Esophagus squamous epithelium (tissue), 5 donors: ENCODE results near the gene ARL6. TPM values are rescaled to one million over a fixed set of nuclear protein-coding genes. Genes with fewer than 3 reads are reported as not detected.

Experiments
- DNase-seq: peaks from one replicate; lab custom pipeline; 2025; lab: John Stamatoyannopoulos, UW
- H3K27ac ChIP-seq, 4 donors: fragments of 200-600 bp; sonication (generic); one replicate each; pipeline ENCODE4 v1.5.1; 2016 to 2019; ENCODE audit warnings: mild to moderate bottlenecking in 1 of 4
- H3K27me3 ChIP-seq, 4 donors: fragments of 200-600 bp; sonication (generic); 1 replicate in 3 of 4; 2 replicates in 1 of 4; pipeline versions ENCODE4 v1.5.1 to v1.6.0; 2017 to 2021; ENCODE audit warnings: antibody characterized with exemption in 1 of 4
- H3K36me3 ChIP-seq, 3 donors: fragments of 200-600 bp; sonication (generic); one replicate each; pipeline ENCODE4 v1.5.1; 2016 to 2019
- H3K4me1 ChIP-seq, 3 donors: fragments of 200-600 bp; sonication (generic); one replicate each; pipeline ENCODE4 v1.5.1; 2017 to 2019
- H3K4me3 ChIP-seq, 4 donors: fragments of 200-600 bp; sonication (generic); 1 replicate in 3 of 4; 2 replicates in 1 of 4; pipeline ENCODE4 v1.5.1; 2016 to 2019; ENCODE audit warnings: mild to moderate bottlenecking in 2 of 4, moderate library complexity in 1 of 4
- H3K9me3 ChIP-seq, 3 donors: fragments of 200-600 bp; sonication (generic); one replicate each; pipeline ENCODE4 v1.5.1; 2016 to 2019
- POLR2A ChIP-seq, 4 donors: fragments of 450-650 bp; IDR thresholded peaks; one replicate each; pipeline ENCODE4 v1.6.1; 2017; ENCODE audit warnings: antibody characterized with exemption in 4 of 4, mild to moderate bottlenecking in 4 of 4, moderate library complexity in 3 of 4
- WGBS, 2 donors: methylation state at CpG; one replicate each; pipeline ENCODE4 v1.1.5; 2018; 5-methylcytosine and 5-hydroxymethylcytosine counted together
- intact Hi-C: fragments of 100-400 bp; cut with DNase I; formaldehyde crosslinking; loops from one replicate; pipeline ENCODE4 v1.15.0; 2022
- total RNA-seq, 4 donors: library from RNA; depleted of rRNA; stranded (reverse); fragments of >200 nt; gene quantifications; one replicate each; pipeline ENCODE4 v1.1.0, GENCODE V29; 2016
- TF ChIP-seq, protein P1 (sequence below), 6 experiments: fragments of 450-650 bp in 4 of 6; fragments of 200-600 bp in 2 of 6; sonication (generic) in 2 of 6; IDR thresholded peaks; one replicate each; pipeline ENCODE4 v1.5.1; 2016 to 2019; ENCODE audit warnings: antibody characterized with exemption in 6 of 6, mild to moderate bottlenecking in 4 of 6, moderate library complexity in 4 of 6
- donor health status: DM: yes; HTN: yes; CAD: no.

ARL6 gene
- total RNA-seq, 4 donors from 2014 or later, result 3.6 to 5.9 (median 4.1) TPM

DNA sequence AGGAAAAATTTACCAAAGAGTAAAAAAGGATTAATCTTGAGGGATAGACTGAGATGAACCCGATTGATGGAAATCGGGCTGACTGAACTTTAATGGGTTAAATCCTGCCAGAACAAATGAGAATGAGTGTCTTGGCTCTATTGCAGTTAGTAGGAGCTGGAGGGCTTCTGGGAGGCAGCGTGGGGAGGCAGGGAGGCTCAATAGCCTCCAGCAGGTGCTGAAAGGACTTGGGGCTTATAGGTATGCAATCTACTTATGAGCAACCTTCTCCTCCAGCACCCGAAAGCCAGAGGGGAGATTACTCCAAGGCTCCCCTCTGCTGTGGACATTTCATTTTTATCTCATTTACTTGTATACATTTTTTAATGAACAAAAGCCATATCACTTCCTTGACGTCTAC, 56.2 kb downstream of the ARL6 start:
- TF ChIP-seq, protein P1, sequence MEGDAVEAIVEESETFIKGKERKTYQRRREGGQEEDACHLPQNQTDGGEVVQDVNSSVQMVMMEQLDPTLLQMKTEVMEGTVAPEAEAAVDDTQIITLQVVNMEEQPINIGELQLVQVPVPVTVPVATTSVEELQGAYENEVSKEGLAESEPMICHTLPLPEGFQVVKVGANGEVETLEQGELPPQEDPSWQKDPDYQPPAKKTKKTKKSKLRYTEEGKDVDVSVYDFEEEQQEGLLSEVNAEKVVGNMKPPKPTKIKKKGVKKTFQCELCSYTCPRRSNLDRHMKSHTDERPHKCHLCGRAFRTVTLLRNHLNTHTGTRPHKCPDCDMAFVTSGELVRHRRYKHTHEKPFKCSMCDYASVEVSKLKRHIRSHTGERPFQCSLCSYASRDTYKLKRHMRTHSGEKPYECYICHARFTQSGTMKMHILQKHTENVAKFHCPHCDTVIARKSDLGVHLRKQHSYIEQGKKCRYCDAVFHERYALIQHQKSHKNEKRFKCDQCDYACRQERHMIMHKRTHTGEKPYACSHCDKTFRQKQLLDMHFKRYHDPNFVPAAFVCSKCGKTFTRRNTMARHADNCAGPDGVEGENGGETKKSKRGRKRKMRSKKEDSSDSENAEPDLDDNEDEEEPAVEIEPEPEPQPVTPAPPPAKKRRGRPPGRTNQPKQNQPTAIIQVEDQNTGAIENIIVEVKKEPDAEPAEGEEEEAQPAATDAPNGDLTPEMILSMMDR (IDR thresholded peaks at IDR 0.05), result no peak
- TF ChIP-seq POLR2A (IDR thresholded peaks at IDR 0.05), result no peak
- H3K36me3 ChIP-seq, result no peaks in the 10 kb centered on the region
- peak overlapping the region; percentile 66 to 95 (median 92) for H3K4me3 ChIP-seq
- no peaks in the 10 kb centered on the region for H3K27me3 ChIP-seq
- peak overlapping the region in 3 of 4 donors; percentile 94 to 96 (median 94) for H3K27ac ChIP-seq
- no peaks in the 10 kb centered on the region for H3K9me3 ChIP-seq
- intact Hi-C loops, result no loop called here
- WGBS, 2 donors, result 82 to 88% methylated on average over 5 of the region's 5 CpGs
- H3K4me1 ChIP-seq, result peaks cover 7 to 39% (median 14%) of the 10 kb centered on the region in 3 donors
- DNase-seq, result no peak

DNA sequence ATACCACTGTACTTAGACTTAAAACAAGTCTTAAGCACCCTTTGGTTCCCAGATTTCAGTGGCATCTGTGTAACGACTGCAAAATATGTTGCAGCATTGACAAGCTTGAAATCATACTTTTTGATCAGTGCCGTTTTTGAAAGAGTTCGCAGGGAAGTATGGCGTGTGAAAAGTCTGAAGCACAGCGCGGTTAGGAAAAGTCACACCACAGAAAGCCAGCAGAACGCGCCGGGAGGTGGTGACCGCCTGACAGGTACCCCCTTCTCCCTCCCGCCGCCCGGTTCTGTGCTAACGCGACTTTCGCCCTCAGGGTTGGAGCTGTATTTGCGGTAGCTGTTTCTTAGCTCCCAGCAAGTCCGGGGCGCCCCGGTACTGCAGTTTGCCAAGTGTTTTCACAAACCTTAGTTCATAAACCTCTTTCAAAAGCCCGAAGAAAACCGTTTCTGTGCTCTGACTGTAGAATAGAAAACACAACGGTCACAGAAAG, 56.8 kb downstream of the ARL6 start:
- no peaks in the 10 kb centered on the region for H3K27me3 ChIP-seq
- no peaks in the 10 kb centered on the region for H3K36me3 ChIP-seq
- H3K4me3 ChIP-seq, result peak overlapping the region; percentile 66 to 95 (median 92)
- WGBS, 2 donors, result 0% methylated on average over 8 to 22 of the region's 23 CpGs
- intact Hi-C loops, result no loop called here
- H3K27ac ChIP-seq, result peak overlapping the region; percentile 89 to 96 (median 94)
- no peak for DNase-seq
- TF ChIP-seq, protein P1 (IDR thresholded peaks at IDR 0.05), result peak in 2 of 6 experiments; percentile 17 to 29
- no peak for TF ChIP-seq POLR2A (IDR thresholded peaks at IDR 0.05)
- no peaks in the 10 kb centered on the region for H3K9me3 ChIP-seq
- H3K4me1 ChIP-seq, result peaks cover 7 to 43% (median 14%) of the 10 kb centered on the region in 3 donors

DNA sequence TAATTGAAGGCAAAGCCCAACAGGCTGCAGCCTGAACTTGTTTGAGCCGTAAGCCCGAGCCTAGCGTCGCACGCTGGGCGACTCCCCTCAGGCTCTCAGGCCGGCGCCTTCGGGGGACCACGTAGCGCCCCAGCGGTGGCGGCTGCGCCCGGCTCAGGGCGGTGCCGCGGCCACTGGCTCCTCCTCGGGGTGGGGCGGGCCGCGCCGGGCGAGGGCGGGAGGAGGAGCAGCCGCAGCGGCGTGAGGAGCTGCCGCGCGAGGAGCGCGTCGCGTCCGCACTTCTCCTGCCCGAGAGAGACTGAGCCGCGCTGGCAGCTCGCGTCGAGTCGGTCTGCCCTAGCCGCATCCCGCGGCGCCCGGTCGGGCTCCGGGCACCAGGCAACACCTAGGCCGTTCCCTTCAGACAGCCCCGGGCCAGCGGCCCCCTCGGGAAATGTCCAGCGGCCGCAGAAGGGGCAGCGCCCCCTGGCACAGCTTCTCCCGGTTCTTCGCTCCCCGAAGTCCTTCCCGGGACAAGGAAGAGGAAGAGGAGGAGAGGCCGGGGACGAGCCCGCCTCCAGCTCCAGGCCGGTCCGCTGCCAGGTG, 57.3 kb downstream of the ARL6 start, which contains the start of gene CRYBG3:
Gene CRYBG3 (plus strand): TSS at position 238 of the 585 bp plus-strand sequence. CDS start 196 bp downstream, at position 434.
- peak in 3 of 4 donors; percentile 69 to 94 (median 89) for TF ChIP-seq POLR2A (IDR thresholded peaks at IDR 0.05)
- TF ChIP-seq, protein P1 (IDR thresholded peaks at IDR 0.05), result peak in 2 of 6 experiments; percentile 15 to 16
- Histone ChIP-seq H3K27ac (peak within 1 kb of the TSS; percentile 89 to 96 (median 94)), H3K9me3 (no peaks in the 10 kb centered on the region), H3K27me3 (no peaks in the 10 kb centered on the region), H3K4me1 (peaks cover 7 to 45% (median 14%) of the 10 kb centered on the region in 3 donors), H3K36me3 (no peaks in the 10 kb centered on the region), H3K4me3 (peak within 1 kb of the TSS; percentile 66 to 95 (median 92))
- intact Hi-C loops, result no loop called here
- DNase-seq, result peak; percentile 12
- WGBS, 2 donors, result 0% methylated on average over 13 to 14 of the region's 66 CpGs

DNA sequence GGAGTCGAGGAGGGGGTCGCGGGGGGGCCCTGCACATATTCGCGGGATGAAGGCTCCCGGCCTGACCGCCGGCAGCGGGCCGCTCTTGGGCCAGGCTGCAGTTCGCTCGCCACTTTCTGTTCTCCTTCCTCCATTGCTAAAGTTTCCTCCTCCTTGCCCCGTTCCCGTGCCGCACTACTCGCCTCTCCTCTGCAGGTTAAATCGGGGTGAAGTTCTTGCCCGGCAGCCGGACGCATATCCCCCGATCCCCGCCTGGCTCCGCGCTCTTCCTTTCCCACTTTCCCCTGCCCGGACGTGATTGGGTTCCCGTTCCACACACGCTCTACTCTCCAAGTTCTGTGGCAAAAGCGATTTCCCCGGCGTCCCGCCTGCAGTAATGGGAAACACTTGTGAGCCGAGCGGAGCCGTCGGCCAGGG, 57.8 kb downstream of the ARL6 start:
- no peak for TF ChIP-seq POLR2A (IDR thresholded peaks at IDR 0.05)
- TF ChIP-seq, protein P1 (IDR thresholded peaks at IDR 0.05), result no peak
- peaks cover 7 to 50% (median 14%) of the 10 kb centered on the region in 3 donors for H3K4me1 ChIP-seq
- intact Hi-C loops, result no loop called here
- DNase-seq, result no peak
- no peaks in the 10 kb centered on the region for H3K27me3 ChIP-seq
- WGBS, 2 donors, result 1% methylated on average over 30 to 31 of the region's 36 CpGs
- no peaks in the 10 kb centered on the region for H3K36me3 ChIP-seq
- H3K9me3 ChIP-seq, result no peaks in the 10 kb centered on the region
- H3K27ac ChIP-seq, result peak overlapping the region; percentile 89 to 96 (median 94)
- H3K4me3 ChIP-seq, result peak overlapping the region; percentile 66 to 95 (median 92)
